HG03039 (cell line): ENCODE data around the gene NAP1L4.

Source experiments
- ATAC-seq: cut with Tn5 transposase; IDR thresholded peaks from one replicate; pipeline ENCODE4 v1.9.1; 2021; ENCODE audit warnings: mild to moderate bottlenecking, moderate library complexity; ENCODE audit not compliant: unreplicated experiment

The NAP1L4 gene

DNA sequence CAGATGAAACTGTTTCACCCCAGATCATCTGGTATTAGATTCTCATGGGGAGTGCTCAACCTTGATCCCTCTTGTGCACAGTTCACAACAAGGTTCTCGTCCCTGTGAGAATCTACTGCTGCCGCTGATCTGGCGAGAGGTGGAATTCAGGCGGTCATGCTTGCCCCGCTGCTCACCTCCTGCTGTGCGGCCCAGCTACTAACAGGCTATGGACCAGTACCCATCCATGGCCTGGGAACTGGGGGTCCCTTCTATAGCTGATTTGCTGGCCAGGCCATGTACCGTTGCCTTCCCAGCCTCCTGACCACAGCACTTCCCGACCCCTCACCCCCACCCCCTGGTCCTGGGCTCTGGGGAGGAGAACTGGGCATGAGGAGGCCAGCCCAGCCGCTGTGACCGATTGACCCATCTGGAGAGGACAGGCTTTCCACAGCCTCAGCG lies 65.5 kb downstream of the NAP1L4 start:
- no peak for ATAC-seq

DNA sequence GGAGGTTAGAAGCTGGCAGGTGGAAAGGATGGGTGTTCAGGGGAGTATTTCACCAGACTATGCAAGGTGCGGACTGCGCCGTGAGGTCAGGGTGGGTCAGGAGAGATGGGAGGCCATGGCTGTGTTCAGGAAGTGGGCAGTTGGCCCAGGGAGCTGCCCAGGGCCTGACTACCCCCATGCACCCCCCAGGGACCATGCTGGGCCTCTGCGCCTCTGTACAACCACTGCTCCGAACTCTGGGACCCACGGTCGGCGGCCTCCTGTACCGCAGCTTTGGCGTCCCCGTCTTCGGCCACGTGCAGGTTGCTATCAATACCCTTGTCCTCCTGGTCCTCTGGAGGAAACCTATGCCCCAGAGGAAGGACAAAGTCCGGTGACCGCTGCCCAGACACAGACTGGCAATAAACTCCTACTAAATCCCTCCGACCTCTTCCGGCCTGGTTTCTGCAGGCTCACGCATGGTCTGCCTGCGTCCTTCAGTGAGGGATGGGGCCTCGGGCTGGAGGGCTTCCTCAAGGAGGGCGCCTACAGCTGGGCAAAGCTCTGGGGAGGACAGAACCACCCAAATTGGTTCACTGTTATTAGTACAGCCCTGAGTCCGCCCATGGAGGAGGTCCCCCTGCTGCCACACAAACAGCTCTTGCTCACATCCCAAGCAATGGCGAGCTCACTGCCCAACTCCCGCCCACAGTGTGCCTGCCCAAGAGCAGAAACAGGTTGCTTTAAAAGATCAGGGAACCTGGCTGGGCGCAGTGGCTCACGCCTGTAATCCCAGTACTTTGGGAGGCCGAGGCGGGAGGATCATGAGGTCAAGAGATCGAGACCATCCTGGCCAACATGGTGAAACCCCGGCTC lies 67.1 kb downstream of the NAP1L4 start:
- no peak for ATAC-seq

DNA sequence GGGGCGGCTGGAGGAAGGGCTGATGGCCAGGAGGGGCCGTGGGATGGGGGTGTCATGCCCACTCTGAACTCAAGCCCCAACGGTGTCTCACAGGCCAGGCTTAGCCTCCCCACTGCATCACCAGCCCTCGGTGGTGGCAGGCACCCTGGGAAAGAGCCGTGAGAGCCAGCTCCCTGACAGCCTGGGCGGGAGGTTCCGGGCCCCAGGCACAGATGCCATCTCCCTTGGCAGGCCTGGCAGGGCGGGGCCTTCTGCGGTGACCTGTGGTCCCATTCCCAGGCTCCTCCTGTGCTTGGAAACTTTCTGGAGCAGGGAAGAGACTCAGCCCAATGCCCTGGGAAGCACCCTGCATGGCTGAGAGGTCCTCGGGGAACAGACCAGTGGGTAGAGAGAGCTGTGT lies 67.7 kb downstream of the NAP1L4 start:
- no peak for ATAC-seq

DNA sequence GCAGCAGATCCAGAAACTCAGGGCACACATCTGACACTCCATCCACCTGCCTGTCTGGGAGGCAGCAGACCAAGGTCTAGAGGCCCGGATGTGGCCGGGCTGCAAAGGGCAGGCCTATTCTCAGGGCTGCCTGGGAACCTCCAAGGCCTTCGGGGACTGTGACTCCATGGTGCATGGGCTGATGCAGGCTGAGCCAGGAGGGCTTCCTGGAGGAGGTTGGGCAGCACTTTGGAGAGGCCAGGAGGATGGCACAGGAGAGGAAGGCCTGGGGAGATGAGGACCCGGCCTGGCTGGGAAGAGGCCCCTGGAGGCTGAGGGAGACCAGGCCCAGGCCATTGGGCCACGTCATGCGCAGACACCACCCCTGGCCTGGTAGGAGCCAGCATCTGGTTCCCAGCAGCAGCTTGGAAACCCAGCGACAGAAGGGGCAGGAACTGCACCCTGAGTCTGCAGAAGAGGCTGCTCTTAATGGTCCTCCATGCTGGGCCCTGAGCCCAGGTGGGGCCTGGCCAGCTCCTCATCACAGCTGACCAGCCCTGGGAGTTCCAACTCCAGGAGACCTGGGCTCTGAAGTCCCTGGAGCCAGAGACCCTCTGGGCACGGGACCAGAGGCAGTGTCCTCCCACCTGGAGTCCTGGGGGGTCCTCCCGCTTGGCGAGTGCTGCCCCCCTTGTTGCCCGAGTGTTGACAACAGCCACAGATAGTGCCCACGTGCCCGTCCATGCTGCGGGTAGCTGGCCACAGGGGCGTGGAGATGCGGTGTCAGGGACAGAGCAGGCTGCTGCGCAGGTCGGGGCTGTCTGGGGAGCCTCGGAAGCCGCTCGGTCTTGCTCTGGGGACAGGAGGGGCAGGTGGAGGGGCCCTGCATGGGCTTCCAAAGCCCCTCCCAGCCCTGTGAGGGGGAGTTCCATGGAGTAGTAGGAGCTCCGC lies 68.4 kb downstream of the NAP1L4 start:
- no peak for ATAC-seq

DNA sequence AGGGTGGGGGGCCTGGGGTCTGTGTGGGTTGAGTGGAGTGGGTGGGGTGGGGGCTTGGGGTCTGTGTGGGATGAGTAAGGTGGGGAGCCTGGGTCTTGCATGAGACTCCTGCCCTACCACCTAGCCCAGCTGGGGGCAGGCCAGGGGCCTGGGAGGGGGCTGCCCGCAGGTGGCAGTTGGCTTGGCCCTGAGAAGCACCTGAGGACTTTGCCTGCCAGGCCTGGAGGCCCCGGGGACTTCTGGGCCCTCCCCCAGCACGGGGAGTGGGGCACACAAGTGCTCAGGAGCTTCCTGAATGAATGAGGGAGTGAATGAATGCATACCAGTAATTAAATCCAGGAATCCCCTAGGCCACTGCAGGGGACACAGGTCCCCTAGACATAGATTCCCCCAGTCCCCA lies 69.5 kb downstream of the NAP1L4 start:
- ATAC-seq: no peak

DNA sequence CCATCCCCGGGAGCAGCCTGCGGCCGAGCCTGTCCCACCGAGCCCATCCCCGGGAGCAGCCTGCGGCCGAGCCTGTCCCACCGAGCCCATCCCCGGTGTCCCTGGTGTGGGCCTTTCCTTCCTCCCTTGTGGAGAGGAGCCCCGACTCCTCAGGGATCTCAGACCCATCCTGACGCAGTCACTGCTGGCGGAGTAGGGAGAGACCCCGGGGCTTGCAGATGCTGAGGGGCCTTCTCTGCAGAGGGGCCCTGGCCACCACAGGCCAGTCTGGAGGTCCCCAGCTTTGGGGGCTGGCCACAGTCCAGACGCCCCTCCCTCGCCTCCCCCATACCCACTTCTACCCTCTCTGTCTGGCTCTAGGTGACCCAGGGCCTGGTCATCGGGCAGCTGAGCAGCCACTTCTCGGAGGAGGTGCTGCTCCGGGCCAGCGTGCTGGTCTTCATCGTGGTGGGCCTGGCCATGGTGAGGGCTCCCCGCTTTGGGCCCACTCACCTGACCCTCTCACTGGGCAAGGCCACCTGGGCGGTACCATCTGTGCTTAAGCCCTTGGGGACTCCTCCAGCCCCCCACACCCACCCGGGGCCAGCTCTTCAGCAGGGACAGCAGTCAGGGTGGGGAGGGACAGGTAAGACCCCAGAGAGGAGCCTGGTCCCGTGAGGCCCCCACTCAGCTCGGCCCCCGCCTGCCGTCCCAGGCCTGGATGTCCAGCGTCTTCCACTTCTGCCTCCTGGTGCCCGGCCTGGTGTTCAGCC lies 70.2 kb downstream of the NAP1L4 start:
- ATAC-seq: no peak

DNA sequence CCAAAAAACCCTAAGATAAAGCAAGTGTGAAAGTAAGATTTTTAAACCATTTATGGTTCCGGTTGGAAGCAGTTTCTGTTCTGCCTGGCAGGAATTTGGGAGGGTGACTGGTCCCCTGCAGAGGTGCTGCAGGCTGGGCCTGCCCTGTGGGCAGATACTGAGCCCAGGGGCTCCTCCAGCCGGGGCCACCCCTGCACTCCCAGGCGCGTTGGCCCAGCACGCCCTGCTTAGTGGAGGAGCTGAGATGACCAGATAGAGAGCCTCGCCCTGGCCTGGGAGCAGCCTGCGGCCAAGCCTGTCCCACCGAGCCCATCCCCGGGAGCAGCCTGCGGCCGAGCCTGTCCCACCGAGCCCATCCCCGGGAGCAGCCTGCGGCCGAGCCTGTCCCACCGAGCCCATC lies 70.9 kb downstream of the NAP1L4 start:
- no peak for ATAC-seq

DNA sequence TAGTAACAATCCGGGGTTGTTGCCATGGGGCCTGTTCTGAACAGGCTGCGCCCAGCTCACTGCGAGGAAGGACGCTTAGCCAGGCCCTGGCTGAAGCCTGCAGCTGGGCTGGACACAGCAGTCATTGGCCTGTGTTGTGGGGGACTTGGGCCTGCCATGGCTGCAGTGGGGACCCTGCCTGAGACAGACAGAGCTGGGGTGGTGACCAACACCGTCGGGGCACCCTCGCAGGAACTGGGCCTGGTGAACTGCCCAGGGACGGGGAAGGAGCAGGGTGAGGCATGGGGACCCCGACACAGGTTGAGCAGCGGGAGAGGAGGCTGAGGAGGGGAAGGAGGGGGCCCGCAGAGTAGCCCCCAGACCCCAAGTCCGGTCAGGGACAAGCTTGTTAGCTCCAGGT lies 71.8 kb downstream of the NAP1L4 start:
- ATAC-seq: no peak

DNA sequence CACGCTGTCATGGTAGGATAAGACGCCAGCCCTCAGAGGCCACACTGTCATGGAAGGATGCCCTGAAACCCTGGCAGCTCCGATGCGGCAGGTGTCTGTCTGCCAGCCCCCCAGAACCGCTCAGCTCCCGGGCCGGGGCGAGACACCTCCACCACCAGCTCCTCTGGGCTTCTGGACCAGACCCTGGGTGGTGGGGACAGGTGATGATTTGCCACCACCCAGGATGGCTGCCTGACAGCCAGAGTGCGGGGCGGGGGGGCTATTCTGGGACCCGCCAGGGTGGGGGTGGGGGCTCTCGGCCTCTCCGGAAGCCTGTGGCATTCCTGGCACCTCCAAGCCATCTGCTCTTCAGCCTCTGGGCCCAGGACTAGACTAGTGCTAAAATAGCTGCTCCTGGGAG lies 72.3 kb downstream of the NAP1L4 start:
- ATAC-seq: no peak

DNA sequence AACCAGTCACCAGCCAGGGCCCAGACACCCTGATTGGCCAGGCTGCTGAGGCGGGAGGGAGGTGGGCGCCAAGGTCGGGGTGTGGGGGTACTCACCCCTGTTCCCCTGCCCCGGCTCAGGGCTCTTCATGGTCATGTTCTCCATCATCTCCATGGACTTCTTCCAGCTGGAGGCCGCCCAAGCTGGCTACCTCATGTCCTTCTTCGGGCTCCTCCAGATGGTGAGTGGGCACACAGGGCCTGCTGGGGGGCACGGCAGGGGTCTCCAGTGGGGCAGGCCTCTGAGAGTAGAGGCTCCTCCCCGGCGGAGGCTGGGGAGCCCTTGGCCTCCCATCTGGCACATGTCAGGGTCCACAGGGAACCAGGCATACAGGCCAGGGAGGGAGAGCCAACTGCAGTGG lies 72.9 kb downstream of the NAP1L4 start:
- no peak for ATAC-seq

DNA sequence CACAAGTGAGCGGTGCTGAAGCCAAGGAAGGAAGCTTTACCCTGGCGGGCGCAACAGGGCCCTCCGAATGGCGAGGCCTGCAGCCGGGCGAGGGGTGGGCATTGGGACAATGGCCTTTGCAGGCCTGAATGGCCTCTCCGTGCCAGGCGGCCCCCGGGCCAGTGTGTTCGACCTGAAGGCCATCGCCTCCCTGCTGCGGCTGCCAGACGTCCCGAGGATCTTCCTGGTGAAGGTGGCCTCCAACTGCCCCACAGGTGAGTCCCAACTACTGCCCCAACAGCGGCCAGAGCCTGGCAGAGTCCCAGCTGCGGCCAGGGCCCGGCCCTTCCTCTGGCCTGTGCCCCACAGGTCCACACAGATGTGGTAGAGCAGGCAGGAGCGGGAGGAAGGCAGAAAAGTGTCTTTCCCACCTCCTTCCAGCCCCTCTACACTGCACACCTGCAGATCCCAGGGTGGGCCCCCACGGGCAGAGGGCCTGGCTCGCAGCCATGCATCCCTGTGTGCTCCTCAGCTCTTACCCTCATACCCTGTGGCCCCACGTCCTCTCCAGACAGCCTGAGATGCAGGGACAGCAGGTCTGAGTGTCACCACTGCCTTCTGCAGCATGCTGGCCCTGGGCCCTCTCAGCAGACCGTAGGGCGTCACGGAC lies 74.2 kb downstream of the NAP1L4 start:
- ATAC-seq: no peak

DNA sequence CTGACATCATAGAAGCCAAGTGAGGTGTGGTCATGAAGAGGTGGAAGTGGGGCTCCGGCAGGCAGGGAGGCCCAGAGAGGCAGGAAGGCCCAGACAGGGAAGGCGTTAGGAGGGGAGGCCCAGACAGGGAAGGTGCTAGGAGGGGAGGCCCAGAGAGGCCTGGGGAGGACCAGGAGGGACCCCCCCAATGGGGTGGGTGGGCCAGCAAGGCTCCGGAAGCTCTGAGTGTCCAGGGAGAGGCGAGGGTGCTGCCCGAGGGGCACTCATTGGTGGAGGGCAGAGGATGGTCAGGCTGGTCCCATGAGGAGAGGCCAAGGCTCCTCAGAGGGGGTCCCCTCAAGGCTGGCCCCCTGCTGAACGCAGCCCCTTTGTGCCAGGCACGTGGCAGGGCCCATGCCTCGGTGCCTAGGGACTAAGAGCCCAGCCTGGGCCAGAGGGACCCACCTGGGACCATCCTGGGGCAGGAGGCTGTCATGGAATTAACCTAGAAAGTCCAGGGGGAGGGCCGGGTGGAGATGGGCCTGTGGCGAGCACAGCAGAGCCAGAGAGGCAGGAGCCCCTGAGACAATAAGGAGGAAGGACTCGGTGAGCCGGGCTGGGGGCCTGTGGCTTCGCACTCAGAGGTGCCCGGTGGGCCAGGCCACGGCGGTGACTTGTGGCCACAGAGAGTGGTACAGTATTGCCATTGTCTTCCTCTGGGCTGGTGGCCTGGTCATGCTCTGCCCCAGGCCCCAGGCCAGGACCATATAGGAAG lies 75.1 kb downstream of the NAP1L4 start:
- no peak for ATAC-seq

DNA sequence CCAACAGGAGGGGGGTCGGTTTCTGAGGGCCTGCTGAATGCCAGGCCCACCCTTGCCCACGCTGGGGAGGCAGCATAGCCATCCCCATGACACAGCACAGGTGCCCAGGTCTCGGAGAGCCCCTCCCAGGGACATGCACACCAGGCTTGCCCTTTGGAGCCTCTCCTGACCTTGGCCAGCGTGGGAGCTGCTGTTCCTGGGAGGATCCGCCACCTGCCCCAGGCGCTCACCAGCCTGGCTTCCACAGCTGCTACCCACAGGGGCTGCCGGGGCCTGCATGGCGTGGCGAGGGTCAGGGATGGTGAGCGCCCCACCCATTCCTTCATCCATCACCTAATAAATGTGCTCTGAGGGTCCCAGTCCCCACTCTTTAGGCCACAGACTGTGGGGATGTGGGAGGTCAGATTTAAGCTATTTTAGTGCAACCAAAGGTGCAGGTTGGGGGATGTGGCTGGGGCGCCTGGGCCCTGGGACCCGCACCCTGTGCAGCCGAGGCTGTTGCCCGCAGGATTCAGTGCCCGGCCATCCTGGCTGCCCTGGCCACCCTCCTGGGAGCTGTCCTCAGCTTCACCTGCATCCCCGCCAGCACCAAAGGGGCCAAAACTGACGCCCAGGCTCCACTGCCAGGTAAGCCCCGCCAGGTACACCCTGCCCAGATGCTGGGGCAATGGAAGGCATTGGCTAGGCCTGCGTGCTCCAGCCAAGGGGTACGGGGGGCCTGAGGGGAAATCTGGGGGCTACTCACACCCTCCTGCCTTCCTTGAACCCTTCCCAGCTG lies 75.8 kb downstream of the NAP1L4 start:
- no peak for ATAC-seq

DNA sequence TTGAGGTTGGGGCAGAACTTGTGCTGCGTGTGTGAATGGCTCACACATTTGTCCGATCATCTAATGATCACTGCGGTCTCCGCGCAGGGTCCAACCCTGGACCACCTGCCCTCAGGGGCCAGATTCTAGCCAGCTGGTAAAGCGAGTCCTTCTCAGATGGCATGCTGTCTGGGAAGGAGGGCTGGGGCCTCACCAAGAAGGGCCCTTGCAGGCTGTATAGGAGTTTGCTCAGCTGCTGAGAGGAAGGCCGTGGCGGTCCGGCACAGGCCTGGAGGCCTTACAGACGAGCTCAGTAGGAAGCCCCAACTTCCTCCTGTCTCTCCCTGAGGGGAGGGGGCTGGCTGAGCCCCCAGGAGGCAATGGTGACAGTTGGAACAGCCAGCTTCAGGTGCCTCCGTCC lies 76.7 kb downstream of the NAP1L4 start:
- no peak for ATAC-seq

DNA sequence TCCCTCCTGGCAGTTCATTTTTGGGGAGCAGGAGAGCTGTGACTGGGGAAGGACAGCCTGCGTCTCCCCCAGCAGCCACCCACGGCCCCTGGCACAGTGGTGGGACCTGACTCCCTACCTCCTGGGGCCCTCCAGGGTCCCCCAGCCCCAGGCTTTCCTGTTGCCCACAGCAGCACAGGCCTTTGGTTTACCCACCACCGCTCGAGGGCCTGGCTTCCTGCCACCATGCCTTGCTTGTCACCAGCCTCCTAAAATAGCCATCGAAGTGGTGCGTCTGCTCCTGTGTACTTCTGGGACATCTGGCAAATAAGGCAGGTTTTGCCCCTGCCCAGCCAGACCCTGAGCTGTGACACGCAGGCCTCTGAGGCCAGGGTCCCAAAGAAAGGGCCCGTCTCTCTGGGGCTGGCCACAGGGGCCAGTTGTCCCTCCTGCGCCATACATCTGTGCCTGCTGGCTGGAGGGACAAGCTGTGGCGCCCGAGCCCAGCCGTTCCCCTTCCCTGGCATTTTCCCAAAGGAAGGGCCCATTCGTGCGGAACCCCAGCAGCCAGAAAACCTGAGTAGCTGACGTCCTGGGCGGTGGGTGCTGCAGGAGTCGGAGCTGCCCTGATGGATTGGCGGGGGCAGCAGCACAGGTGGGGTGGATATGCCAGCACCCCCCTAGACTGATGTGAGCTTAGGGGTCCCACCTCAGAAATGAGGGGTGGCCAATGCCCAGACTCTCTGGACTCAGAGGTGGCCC lies 77.5 kb downstream of the NAP1L4 start:
- no peak for ATAC-seq

DNA sequence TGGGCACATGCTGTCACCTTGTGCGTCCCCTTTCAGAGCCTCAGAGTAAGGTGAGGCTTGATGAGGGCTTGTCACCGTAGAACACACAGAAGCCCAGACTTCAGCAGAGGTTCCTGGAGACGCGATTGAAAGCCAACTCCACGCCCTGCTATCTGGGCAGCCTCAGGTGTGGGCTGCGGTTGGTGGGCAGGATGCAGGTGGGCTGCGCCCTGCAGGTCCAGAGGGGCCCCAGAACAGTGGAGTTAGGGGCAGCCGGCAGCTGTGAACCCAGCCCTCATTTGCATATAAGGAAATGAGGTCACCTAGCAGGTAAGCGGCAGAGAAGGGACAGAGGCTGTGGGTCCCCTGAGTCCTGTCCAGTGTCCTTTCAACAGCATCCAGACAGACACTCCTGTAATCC lies 78.4 kb downstream of the NAP1L4 start:
- no peak for ATAC-seq

DNA sequence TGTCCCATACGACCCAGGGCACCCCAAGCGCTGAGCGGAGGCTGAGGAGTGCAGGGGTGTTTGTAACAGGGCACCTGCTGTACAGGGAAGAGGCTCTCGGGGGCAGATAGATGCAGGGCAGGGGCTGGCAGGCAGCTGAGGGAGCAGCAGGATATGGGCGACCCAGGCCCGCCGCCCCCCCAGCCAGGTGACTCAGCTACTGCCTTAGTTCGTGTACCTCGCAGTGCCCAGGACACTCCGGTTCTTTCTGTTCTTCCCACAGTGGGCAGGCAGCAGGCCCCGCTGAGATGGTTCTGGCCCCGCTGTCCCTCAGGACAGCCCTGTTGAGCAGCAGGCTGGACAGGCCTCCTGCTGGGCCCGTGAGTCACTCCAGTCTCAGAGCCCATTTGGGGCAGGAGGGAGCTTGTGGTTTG lies 79.1 kb downstream of the NAP1L4 start:
- ATAC-seq: no peak

DNA sequence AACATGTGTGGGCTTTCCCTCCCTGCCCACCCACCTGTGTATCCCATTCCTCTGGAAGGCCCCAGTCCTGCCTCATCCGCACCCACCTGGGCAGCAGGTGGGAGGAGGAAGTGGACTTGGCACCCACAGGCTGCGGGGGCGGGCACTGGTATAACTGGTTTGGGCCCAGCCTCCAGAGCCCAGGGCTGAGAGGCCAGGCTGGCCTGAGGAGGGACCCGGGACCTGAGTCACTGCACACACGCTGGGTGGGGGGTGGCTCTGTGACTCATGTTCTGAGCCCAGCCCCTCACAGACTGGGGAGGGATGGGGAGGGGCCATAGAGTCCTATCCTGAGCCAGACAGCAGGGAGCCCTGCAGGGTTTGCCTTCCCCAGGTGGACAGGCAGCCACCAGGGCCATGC lies 79.6 kb downstream of the NAP1L4 start:
- no peak for ATAC-seq
